DMS114 treated with DMSO at 0.1 percent for 48 hours (cell line): ENCODE data around the gene MAT2A.
"Not testable (repeated sequence)": the region's sequence is repeated elsewhere in the genome, so short reads cannot be mapped to it uniquely, and the experiment has no call there.

Experiments
- DNase-seq: peaks from one replicate; lab custom pipeline; 2025; ENCODE audit not compliant: unreplicated experiment; lab: John Stamatoyannopoulos, UW

The MAT2A gene

GRCh38 chr2:85578243-85579180 is 39.5 kb downstream of the MAT2A start:
- DNase-seq, result no peak

GRCh38 chr2:85579266-85579935 is 40.4 kb downstream of the MAT2A start:
- no peak for DNase-seq

DNA sequence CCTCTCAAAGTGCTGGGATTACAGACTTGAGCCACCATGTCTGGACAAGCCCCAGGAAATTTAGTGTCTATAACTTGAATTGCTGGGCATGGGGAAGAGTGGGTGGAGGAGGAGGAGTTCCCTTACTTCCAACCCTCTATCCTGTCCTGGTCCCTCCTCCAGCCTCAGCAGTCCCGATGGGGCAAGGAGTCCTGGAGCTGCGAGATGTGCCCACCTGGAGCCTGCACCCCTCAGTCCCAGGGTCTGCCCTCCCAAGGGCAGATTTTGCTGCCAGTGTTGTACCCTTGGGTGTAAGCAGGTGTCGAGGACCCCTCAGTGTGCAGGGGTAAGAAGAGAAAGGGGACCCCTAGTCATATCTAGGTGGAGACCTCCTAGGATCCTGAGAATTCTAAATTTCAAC is 41.2 kb downstream of the MAT2A start:
- no peak for DNase-seq

DNA sequence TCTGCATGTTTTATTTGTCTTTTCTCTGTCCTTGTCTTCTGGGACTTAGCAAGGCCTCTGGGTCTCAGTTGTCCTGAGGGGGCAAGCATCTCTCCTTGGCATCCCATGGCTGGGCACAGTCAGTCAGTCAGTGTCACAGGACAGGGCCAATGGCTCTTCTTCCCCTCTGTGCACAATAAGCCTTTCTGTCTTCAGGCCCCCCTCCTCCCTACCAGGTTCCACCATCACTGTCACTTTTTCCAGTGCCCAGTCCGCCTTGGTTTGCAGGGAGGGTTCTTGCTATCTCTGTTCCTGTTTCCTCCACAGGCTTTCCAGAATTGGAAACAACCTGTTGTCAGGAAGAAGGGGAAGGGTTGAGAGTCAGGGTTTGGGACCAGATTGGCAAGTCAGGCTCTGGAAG is 43.5 kb downstream of the MAT2A start:
- DNase-seq, result no peak

DNA sequence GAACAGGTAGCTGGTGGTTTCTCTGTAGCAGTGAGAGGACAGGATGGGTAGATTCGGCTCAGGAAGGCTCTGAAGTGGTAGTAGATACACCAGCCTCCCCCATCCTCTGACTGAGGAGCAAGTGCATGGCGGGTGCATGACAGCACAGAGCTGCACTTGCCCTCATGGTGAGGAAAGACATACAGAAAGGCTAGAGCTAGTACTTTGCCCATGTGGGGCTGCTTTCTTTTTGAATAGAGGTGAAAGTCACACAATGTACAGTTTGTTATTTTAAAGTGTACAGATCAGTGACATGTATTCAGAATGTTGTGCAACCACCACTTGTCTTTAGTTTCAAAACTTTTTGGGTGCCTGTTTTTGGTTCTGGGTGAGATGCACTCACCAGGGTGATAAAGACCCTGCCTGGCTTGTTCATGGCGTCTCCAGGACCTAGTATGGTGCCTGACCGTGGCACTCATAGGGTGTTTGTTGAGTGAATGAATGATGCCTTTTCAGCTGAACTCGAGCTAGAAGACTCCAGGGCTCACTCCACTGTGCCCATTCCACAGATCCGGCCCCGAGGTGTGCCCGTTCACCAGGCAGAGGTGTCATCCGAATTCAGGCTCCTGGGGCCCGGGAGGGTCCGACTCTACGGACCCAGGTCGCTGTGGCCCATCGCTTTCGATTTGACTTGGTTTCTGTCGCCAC is 44.8 kb downstream of the MAT2A start:
- no peak for DNase-seq

DNA sequence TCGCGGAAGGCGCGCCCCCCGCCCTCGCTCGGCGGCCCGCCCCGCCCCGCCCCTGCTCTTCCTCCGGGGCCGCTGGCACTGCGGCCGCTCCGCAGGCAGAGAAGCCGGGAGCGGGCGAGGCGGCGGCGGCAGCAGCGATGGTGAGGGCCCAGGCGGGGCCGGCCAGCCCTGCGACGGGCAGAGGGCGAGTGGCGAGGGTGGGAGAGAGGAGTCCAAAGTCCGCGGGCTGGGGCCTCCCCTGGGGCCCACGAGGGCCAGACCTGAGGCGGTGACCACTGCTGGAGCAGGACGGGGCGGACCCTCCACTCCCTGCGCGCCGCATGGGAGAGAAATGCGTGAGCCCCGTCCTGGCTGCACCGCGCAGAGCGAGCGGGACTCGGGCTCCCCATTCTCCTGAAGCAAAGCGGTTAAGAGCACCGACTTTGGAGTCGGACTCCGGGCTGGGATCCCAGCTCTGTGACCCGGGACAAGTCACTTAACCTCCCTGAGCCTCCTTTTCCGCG is 45.4 kb downstream of the MAT2A start, which contains the start of gene VAMP5:
Gene VAMP5, plus strand, starts transcription at position 78 of the 503 bp plus-strand sequence. Its CDS starts 60 bp downstream, at position 138.
- DNase-seq, result no peak

DNA sequence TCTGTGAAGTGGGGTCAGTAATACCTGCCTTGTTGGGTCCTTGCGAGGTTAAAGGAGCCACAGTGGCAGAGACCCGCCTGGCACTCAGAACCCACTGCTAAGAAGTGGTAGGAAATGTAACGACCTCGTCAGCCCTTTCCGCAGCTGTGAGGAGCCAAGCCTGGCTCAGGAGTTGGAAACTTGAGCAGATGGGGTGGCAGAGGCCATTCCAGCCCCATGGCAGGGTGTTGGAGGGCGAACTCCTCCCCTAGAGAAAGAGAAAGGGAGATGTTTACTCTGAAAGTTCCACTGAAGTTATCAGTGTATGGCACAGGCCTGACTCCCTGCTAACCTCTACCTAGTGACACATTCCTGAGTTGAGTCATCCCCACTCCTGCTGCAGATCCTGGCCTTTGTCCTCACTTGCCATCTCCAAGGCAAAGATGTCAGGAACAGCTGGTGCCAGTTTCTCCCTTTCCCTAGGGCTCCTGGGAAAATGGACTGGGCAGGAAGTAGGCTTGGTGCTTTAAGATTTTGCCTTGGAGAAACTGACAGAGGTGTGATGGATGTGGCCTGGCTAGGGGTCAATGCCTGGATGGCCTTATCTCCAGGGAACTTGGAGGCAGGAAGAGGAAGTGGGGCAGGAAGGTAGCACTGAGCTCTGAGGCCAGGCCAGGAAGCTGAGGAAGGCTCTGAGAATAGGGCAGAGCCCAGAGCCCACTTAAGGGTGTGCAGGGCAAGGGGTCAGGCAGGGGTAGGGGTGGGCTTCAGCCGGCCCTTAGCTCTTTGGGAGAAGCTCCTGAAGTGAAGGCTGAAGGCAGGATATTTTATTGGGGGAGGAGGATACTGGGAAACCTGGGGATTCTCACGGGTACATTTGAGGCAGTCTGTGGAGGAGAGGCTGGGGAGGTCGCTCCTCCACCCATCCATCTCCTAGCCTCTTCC is 46.2 kb downstream of the MAT2A start:
- DNase-seq, result no peak

DNA sequence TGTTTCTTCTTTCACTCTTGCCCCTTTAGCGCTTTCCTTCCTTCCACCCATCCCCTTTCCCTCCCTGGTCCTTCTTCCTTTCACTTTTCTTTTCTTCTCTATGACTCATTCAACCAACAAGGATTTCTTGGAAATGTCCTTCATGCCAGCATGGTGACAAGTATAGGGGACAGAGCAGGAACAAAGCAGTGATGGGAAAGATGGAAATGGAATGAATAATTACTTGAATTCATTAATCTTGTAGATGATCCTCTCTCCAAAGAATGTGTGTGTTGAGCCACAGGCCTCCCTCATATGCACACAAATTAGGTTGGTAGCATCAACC is 46.8 kb downstream of the MAT2A start:
- DNase-seq, result no peak

DNA sequence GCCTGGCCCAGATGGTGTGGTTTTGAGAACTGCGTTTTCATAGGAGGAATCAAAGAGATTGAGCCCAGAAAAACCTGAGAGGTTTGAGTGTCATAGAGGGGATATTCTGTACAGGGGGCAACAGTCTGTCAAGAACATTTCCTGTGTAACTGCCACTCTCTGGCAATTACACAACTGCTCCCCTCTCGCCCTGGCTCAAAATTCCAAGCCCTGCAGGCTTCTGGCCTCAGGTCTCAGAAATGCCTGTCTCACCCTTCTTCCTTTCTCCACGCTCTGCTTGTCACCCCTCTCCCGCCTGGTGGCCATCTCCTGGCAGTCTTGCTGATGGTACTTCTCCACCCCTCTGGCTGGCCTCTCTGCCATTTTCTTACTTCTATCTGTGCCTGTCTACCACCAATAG is 49.3 kb downstream of the MAT2A start:
- no peak for DNase-seq

DNA sequence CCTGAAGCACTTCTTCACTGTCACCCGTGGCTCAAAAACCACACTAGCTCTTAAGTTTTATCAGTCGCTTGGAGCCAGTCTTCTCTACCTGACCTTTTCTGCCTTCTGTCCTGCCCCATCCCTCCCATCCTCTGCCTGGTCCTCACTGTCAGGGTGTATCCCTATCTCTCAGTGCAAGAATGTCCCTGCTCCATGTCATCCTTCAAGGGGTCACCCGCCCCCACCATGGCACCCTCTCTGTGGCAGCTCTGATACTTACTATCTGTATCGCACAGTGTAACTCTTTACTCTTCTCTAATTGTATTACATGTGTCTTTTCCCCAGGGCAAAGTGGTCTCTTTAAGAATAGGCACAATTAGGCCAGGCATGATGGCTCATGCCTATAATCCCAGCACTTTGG is 49.7 kb downstream of the MAT2A start:
- no peak for DNase-seq

DNA sequence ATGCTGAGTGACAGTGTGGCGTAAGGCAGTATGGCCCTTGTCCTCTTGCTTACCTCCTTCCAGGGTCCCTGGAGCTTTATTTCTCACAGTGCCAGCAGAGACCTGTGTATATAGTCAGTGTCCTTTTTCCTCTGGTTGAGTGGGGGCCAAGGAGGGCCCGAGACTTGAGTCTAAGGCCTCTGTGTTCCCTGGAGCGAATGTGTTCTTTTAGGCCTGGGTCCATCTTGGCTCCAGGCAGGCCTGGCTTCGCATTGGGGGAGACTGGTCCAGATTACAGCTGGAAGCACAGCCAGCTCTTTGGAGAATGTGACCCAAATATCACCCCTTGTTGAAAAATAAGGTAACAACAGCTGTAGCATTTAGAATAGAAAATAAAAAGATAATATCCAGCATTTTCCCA is 50.2 kb downstream of the MAT2A start:
- no peak for DNase-seq

DNA sequence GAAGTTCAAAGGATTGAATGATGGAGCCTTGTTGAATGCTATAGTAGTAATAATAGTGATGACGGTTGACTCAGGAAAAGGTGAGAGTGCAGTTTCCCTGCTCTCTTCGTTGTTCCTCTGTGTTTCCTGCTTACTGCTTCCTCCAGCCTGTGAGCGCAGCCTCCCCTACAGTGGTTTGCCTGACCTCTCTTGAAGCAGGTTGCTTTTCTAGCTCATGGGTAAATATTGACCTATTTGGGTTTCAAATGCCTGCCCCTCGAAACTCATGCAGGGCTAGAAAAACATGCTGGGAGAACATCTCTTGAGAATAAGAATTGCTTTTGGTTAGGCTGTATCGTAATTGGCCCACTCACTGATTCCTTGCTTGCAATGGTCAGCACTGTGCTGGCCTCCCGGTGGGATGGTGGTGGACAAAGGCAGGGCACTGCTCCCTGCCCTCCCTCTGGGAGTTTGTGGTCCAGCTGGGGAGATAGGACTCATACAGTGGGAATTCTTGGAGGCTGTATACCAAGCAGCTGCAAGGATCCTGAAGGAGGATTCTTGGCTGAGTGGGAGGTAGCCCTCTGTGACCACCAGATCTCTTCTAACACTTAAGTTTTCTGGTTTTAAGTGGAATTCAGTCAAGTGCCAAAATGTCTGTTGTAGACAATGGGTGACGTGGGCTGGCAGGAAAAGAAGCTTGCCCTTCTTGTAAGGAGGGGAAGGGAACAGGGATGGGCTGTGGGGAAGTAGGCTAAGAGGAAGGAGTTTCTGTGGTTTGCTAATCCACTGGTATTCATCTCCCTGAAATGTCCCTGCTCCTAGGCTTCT is 51.2 kb downstream of the MAT2A start:
- DNase-seq, result no peak

DNA sequence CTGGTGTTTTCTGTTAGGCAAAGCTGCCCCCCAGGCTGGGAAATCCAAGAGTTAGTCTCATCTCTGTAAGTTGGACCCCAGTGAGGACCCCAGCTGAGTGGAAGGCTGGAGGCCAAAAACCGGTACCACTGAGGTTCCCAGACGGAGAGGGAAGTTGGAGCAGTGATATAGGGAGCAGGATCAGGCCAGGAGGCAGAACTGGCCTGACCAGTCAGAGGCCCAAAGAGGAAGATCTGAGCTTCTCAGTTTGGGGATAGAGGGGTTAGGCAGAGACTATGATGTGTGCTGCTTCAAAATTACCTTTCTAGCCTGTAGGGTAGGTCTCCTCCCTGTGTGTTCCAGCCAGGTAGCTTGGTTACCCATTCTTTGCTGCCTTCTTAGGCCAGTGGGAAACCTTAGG is 52.0 kb downstream of the MAT2A start:
- DNase-seq, result no peak

DNA sequence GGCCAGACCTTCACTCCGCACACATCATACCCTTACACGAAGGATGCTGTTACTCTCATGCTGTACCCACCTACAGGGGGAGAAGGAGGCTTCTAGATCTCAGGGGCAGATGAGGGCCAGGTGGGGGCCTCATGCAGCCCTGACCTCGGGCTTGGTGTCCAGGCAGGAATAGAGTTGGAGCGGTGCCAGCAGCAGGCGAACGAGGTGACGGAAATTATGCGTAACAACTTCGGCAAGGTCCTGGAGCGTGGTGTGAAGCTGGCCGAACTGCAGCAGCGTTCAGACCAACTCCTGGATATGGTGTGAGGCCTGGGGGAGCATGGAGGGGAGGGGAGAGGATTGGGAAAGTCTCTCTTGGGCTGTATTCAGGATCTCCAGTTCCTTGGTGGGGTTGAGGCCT is 52.6 kb downstream of the MAT2A start:
- DNase-seq, result no peak

DNA sequence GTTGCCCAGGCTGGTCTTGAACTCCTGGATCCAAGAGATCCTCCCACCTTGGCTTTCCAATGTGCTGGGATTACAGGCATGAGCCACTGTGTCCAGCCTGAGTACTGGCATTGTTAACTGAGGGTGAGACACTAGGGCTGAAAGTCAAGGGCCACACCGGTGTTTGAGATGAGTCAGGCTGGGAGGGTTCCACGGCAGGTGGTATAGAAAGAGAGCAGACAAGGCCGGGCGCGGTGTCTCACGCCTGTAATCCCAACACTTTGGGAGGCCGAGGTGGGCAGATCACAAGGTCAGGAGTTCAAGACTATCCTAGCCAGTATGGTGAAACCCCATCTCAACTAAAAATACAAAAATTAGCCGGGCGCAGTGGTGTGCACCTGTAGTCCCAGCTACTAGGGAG is 53.3 kb downstream of the MAT2A start:
- DNase-seq, result not testable (repeated sequence)

- DNase-seq, result no peak
Measured at GRCh38 chr2:85593023-85593422, 54.1 kb downstream of the MAT2A start.
